Ureter (tissue), 1 donor: ENCODE results near the gene MOV10. TPM values are rescaled to one million over a fixed set of nuclear protein-coding genes. Genes with fewer than 3 reads are reported as not detected.

Experiments
- DNase-seq: peaks from one replicate; pipeline ENCODE4 v3.0.0-alpha.2; 2020; ENCODE audit warnings: low spot score
- total RNA-seq: library from RNA; stranded (reverse); gene quantifications from one replicate; pipeline ENCODE4 v1.2.4, GENCODE V29; 2023
- donor health status: DM: yes; HTN: yes; CAD: no.

Gene MOV10
- total RNA-seq, 1 donor from 2014 or later = 92.3 TPM

- no peak for DNase-seq
Measured at GRCh38 chr1:112735752-112736151, 61.3 kb downstream of the MOV10 start.

GRCh38 chr1:112737573-112737972, 63.1 kb downstream of the MOV10 start:
- DNase-seq = no peak

GRCh38 chr1:112743174-112744008, 68.9 kb downstream of the MOV10 start:
- DNase-seq = no peak

GRCh38 chr1:112744009-112744578, 69.6 kb downstream of the MOV10 start:
- DNase-seq = no peak

GRCh38 chr1:112748396-112748795, 73.9 kb downstream of the MOV10 start:
- DNase-seq = no peak

Other genes starting within 250 kb of the MOV10 start
- 5.6 TPM for gene WNT2B, start 165.7 kb upstream of the MOV10 start, total RNA-seq
- 33.3 TPM for gene ST7L, start 55.5 kb upstream of the MOV10 start, total RNA-seq
- gene CAPZA1, start 54.8 kb upstream of the MOV10 start, total RNA-seq = 146 TPM
- 187 TPM for gene RHOC, start 32.5 kb downstream of the MOV10 start, total RNA-seq
- 0.94 TPM for gene PPM1J, start 40.7 kb downstream of the MOV10 start, total RNA-seq